Caco-2 (cell line): ENCODE data around the gene INPPL1. TPM values are rescaled to one million over a fixed set of nuclear protein-coding genes. Genes with fewer than 3 reads are reported as not detected.

Experiments used
- BruUV-seq: library from RNA; stranded (reverse); fragments of 400-500 nt; replicated peaks from 2 replicates; lab custom pipeline; 2021; lab: Mats Ljungman, UMichigan
- CTCF ChIA-PET: fragments of 300-600 bp; sonication (Branson Sonifier 250); formaldehyde crosslinking; loops from one replicate; lab custom pipeline; 2022; ENCODE audit warnings: antibody characterized with exemption; lab: Charles Lee
- POLR2A ChIA-PET: fragments of 300-600 bp; sonication (Branson Sonifier 250); formaldehyde crosslinking; loops from one replicate; lab custom pipeline; 2022; ENCODE audit warnings: antibody characterized with exemption; lab: Charles Lee
- DNase-seq, 2 experiments: peaks; one replicate each; pipeline versions ENCODE4 v3.0.0 to v3.0.0-alpha.2; 2020 to 2022
- H3K27me3 ChIP-seq: replicated peaks from 2 replicates; pipeline ENCODE4 v1.6.0; 2011; ENCODE audit warnings: low read length; ENCODE audit not compliant: control insufficient read depth, insufficient read depth
- H3K36me3 ChIP-seq: 2 replicates; pipeline ENCODE4 v1.5.1; 2011; ENCODE audit warnings: low read length; ENCODE audit not compliant: control insufficient read depth, insufficient read depth
- H3K4me1 ChIP-seq: fragments of 250-450 bp; sonication (Bioruptor Pico); 2 replicates; pipeline ENCODE4 v1.5.1; 2020; ENCODE audit warnings: mild to moderate bottlenecking
- H3K4me3 ChIP-seq: 2 replicates; pipeline ENCODE4 v1.5.1; 2011; ENCODE audit warnings: low read depth, mild to moderate bottlenecking, control low read depth, low read length
- H3K9me3 ChIP-seq: fragments of 250-450 bp; sonication (Bioruptor Pico); 2 replicates; pipeline ENCODE4 v1.5.1; 2020; ENCODE audit warnings: mild to moderate bottlenecking, moderate library complexity
- H3K27ac Mint-ChIP-seq: one replicate; pipeline ENCODE4 v1.8.0; 2022; ENCODE audit warnings: mixed read lengths; ENCODE audit not compliant: unreplicated experiment
- H3K27me3 Mint-ChIP-seq: one replicate; pipeline ENCODE4 v1.8.0; 2022; ENCODE audit warnings: mixed read lengths; ENCODE audit not compliant: insufficient read depth, unreplicated experiment
- H3K36me3 Mint-ChIP-seq: one replicate; pipeline ENCODE4 v1.8.0; 2022; ENCODE audit warnings: mild to moderate bottlenecking, mixed read lengths; ENCODE audit not compliant: insufficient read depth, unreplicated experiment
- H3K4me1 Mint-ChIP-seq: one replicate; pipeline ENCODE4 v1.8.0; 2022; ENCODE audit warnings: low read depth, mixed read lengths; ENCODE audit not compliant: unreplicated experiment
- H3K4me3 Mint-ChIP-seq: one replicate; pipeline ENCODE4 v1.8.0; 2022; ENCODE audit warnings: mild to moderate bottlenecking, moderate library complexity, mixed read lengths; ENCODE audit not compliant: unreplicated experiment
- H3K9me3 Mint-ChIP-seq: one replicate; pipeline ENCODE4 v1.8.0; 2022; ENCODE audit warnings: mixed read lengths; ENCODE audit not compliant: unreplicated experiment
- intact Hi-C: fragments of 100-400 bp; cut with micrococcal nuclease; formaldehyde crosslinking; loops from one replicate; pipeline ENCODE4 v1.10.0; 2022; ENCODE audit not compliant: unreplicated experiment
- total RNA-seq: library from RNA; stranded (reverse); gene quantifications from 2 replicates; pipeline ENCODE4 v1.2.3, GENCODE V29; 2022
- TF ChIP-seq, protein P1 (sequence below), 2 experiments: fragments of 200-600 bp in 1 of 2; IDR thresholded peaks; 1 replicate in 1 of 2; 2 replicates in 1 of 2; pipeline versions ENCODE4 v1.5.1 to v1.8.0; 2011 to 2022; ENCODE audit warnings: antibody characterized with exemption in 1 of 2, control low read depth in 1 of 2, inconsistent platforms in 1 of 2, low read depth in 1 of 2, low read length in 1 of 2, mild to moderate bottlenecking in 1 of 2, moderate library complexity in 1 of 2; ENCODE audit not compliant: insufficient read depth in 1 of 2, severe bottlenecking in 1 of 2, unreplicated experiment in 1 of 2

The INPPL1 gene
- total RNA-seq, 1 experiment from 2014 or later: 393 TPM

DNA sequence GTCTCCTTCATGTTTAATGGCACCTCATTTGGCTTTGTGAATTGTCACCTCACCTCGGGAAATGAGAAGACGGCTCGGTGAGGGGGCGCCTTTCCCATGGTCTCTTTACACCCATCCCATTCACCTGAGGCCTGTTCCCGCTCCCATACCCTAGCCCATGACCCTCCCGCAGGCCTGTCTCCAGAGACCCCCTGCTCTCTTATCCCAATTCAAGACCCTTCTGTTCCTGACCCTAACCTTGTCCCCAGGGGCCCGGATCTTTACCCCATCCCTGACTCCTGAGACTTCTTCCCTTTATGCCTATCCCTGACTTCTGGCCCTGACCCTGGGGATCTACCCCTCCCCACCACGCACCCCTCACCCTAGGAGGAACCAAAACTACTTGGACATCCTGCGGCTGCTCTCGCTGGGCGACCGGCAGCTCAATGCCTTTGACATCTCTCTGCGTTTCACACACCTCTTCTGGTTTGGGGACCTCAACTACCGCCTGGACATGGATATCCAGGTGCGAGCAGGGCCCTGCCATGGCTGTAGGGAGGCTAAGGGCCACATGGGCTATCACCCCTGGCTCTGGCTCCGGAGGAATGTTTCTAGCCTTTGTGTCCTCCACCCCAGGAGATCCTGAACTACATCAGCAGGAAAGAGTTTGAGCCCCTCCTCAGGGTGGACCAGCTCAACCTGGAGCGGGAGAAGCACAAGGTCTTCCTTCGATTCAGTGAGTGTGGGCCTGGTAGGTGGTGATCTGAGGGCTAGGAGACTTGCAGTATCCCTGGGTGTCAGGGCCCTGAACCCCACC lies 7.9 kb downstream of the INPPL1 start:
- no peaks in the 10 kb centered on the region for H3K27me3 Mint-ChIP-seq
- POLR2A ChIA-PET: no interaction called here
- TF ChIP-seq, protein P1, sequence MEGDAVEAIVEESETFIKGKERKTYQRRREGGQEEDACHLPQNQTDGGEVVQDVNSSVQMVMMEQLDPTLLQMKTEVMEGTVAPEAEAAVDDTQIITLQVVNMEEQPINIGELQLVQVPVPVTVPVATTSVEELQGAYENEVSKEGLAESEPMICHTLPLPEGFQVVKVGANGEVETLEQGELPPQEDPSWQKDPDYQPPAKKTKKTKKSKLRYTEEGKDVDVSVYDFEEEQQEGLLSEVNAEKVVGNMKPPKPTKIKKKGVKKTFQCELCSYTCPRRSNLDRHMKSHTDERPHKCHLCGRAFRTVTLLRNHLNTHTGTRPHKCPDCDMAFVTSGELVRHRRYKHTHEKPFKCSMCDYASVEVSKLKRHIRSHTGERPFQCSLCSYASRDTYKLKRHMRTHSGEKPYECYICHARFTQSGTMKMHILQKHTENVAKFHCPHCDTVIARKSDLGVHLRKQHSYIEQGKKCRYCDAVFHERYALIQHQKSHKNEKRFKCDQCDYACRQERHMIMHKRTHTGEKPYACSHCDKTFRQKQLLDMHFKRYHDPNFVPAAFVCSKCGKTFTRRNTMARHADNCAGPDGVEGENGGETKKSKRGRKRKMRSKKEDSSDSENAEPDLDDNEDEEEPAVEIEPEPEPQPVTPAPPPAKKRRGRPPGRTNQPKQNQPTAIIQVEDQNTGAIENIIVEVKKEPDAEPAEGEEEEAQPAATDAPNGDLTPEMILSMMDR (IDR thresholded peaks at IDR 0.05; ENCODE audit: insufficient read depth in 1 of 2, low read depth in 1 of 2, low read length in 1 of 2, severe bottlenecking in 1 of 2, unreplicated experiment in 1 of 2): no peak

DNA sequence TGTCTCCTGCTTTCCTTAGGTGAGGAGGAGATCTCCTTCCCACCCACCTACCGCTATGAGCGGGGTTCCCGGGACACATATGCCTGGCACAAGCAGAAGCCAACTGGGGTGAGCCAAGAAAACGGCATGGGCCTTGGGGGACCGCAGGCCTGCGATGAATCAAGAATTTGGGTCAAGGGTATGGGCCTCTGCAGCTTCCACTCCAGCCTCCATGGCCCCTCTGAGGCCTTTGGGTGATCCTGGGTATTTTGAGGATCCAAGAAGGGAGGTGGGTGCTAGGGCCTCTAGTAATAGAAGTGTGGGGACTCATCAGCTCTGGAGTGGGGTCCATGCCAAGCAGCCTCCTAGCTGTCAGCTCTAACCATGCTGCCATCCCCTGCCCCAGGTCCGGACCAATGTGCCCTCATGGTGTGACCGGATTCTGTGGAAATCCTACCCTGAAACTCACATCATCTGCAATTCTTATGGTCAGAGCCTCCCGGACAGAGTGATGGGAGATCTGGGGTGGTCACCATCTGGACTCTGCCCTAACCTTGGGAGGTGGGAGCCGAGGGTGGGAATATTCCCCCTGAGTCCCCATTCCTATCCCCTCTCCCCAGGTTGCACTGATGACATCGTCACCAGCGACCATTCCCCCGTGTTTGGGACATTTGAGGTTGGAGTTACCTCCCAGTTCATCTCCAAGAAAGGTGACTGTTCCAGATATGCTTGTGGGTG lies 8.6 kb downstream of the INPPL1 start:
- Histone ChIP-seq H3K4me3 (no peak overlapping the region), H3K27me3 (no peaks in the 10 kb centered on the region), H3K9me3 (no peaks in the 10 kb centered on the region), H3K4me1 (0 out of 2 replicates have a peak, but pooled peaks cover 4% of the 10 kb centered on the region), H3K36me3 (peaks cover 28% of the 10 kb centered on the region)
- Mint-ChIP-seq H3K9me3 (no peaks in the 10 kb centered on the region), H3K27me3 (no peaks in the 10 kb centered on the region), H3K4me1 (no peaks in the 10 kb centered on the region), H3K36me3 (peaks cover 91% of the 10 kb centered on the region), H3K4me3 (no peak overlapping the region), H3K27ac (no peak overlapping the region)
- no TSS peak for BruUV-seq
- no peak for DNase-seq
- POLR2A ChIA-PET: no interaction called here
- TF ChIP-seq, protein P1 (IDR thresholded peaks at IDR 0.05; ENCODE audit: insufficient read depth in 1 of 2, low read depth in 1 of 2, low read length in 1 of 2, severe bottlenecking in 1 of 2, unreplicated experiment in 1 of 2): no peak
- CTCF ChIA-PET: interaction anchor here (0.9 kb wide), 1 partner anchor 357 kb away, joined by 3 read pairs; no protein-coding TSS in a partner anchor
- intact Hi-C loops: no loop called here

More for the DNA sequence above, 7.9 kb downstream of the INPPL1 start:
- peaks cover 91% of the 10 kb centered on the region for H3K36me3 Mint-ChIP-seq
- H3K9me3 Mint-ChIP-seq: no peaks in the 10 kb centered on the region
- DNase-seq: peak in 1 of 2 experiments; percentile 35
- BruUV-seq: no TSS peak
- Histone ChIP-seq H3K4me3 (no peak overlapping the region), H3K36me3 (peaks cover 25% of the 10 kb centered on the region), H3K9me3 (no peaks in the 10 kb centered on the region), H3K4me1 (0 out of 2 replicates have a peak, but pooled peaks cover 3% of the 10 kb centered on the region), H3K27me3 (no peaks in the 10 kb centered on the region)
- CTCF ChIA-PET: interaction anchor here (0.9 kb wide), 1 partner anchor 357 kb away, joined by 3 read pairs; no protein-coding TSS in a partner anchor
- H3K4me1 Mint-ChIP-seq: no peaks in the 10 kb centered on the region
- intact Hi-C loops: no loop called here
- no peak overlapping the region for H3K4me3 Mint-ChIP-seq
- no peak overlapping the region for H3K27ac Mint-ChIP-seq
